Testis (tissue), 3 donors: ENCODE measurements around the gene F8. TPM values are rescaled to one million over a fixed set of nuclear protein-coding genes. Genes with fewer than 3 reads are reported as not detected.
"Not testable (repeated sequence)": the region's sequence is repeated elsewhere in the genome, so short reads cannot be mapped to it uniquely, and the experiment has no call there.

Experiments
- DNase-seq: peaks from one replicate; pipeline ENCODE4 v3.0.0-alpha.2; 2019
- H3K27ac ChIP-seq, 2 donors: fragments of 200-600 bp; sonication (generic); one replicate each; pipeline ENCODE4 v1.5.1; 2019
- H3K27me3 ChIP-seq: fragments of 200-600 bp; sonication (generic); one replicate; pipeline ENCODE4 v1.5.1; 2019
- H3K36me3 ChIP-seq: fragments of 200-600 bp; sonication (generic); one replicate; pipeline ENCODE4 v1.5.1; 2017; ENCODE audit warnings: low read depth; ENCODE audit errors: missing control alignments
- H3K4me1 ChIP-seq: fragments of 200-600 bp; sonication (generic); one replicate; pipeline ENCODE4 v1.5.1; 2019
- H3K4me3 ChIP-seq, 2 donors: fragments of 200-600 bp; sonication (generic); one replicate each; pipeline ENCODE4 v1.5.1; 2017 to 2019
- H3K9me3 ChIP-seq: fragments of 200-600 bp; sonication (generic); one replicate; pipeline ENCODE4 v1.5.1; 2017
- CTCF ChIP-seq, 3 experiments: fragments of 450-650 bp in 2 of 3; fragments of 200-600 bp in 1 of 3; sonication (generic) in 1 of 3; IDR thresholded peaks; one replicate each; pipeline ENCODE4 v1.5.1; 2016 to 2019; ENCODE audit warnings: antibody characterized with exemption in 3 of 3, mild to moderate bottlenecking in 2 of 3, moderate library complexity in 1 of 3
- POLR2A ChIP-seq: fragments of 450-650 bp; IDR thresholded peaks from one replicate; pipeline ENCODE4 v1.6.1; 2017; ENCODE audit warnings: antibody characterized with exemption, mild to moderate bottlenecking, moderate library complexity
- WGBS, 2 donors: methylation state at CpG; one replicate each; pipeline ENCODE4 v1.1.5; 2018; 5-methylcytosine and 5-hydroxymethylcytosine counted together
- intact Hi-C: fragments of 100-400 bp; cut with DNase I; formaldehyde crosslinking; loops from one replicate; pipeline ENCODE4 v1.15.1; 2023; ENCODE audit warnings: low total_unique reads
- polyA plus RNA-seq: library from polyadenylated mRNA; stranded (reverse); fragments of 350-450 nt; fragmentation: Illumina TruSeq; extraction: RNeasy Lipid Tissue Mini Kit (QIAGEN cat#74804); gene quantifications from one replicate; pipeline ENCODE4 v1.2.3, GENCODE V29; 2014; ENCODE audit warnings: low read depth, low replicate concordance; ENCODE audit not compliant: insufficient read depth
- total RNA-seq, 2 donors: library from RNA; depleted of rRNA; stranded (reverse); fragments of >200 nt; gene quantifications; one replicate each; pipeline ENCODE4 v1.2.3, GENCODE V29; 2016

Gene F8
- total and polyA plus RNA-seq, 3 donors from 2014 or later: 18.0 to 35.2 (median 25.0) TPM

- Histone ChIP-seq H3K4me1 (no peaks in the 10 kb centered on the region), H3K27me3 (no peaks in the 10 kb centered on the region), H3K27ac (no peak overlapping the region), H3K4me3 (no peak overlapping the region), H3K9me3 (no peaks in the 10 kb centered on the region), H3K36me3 (no peaks in the 10 kb centered on the region)
- DNase-seq: no peak
- TF ChIP-seq CTCF (IDR thresholded peaks at IDR 0.05): no peak
- TF ChIP-seq POLR2A: no peak
- 63 to 77% methylated on average over 10 to 11 of the region's 11 CpGs for WGBS, 2 donors
- intact Hi-C loops: no loop called here
These were observed 203.4 kb downstream of the F8 start for GRCh38 chrX:154818916-154819770.

GRCh38 chrX:154817048-154817618 lies 205.4 kb downstream of the F8 start:
- H3K27ac ChIP-seq, intact Hi-C loops, H3K4me1 ChIP-seq, H3K9me3 ChIP-seq, H3K27me3 ChIP-seq, DNase-seq, H3K4me3 ChIP-seq, H3K36me3 ChIP-seq: not testable (repeated sequence)
- 65 to 89% methylated on average over 15 to 17 of the region's 19 CpGs for whole genome bisulfite sequencing, 2 donors

GRCh38 chrX:154816326-154816898 lies 206.1 kb downstream of the F8 start:
- H3K4me1 ChIP-seq, intact Hi-C loops, H3K9me3 ChIP-seq, H3K27me3 ChIP-seq, H3K4me3 ChIP-seq, H3K27ac ChIP-seq, H3K36me3 ChIP-seq, DNase-seq: not testable (repeated sequence)
- 72 to 90% methylated on average over 4 of the region's 4 CpGs for WGBS, 2 donors

GRCh38 chrX:154815274-154815818 lies 207.2 kb downstream of the F8 start:
- intact Hi-C loops: no loop called here
- no peaks in the 10 kb centered on the region for H3K27me3 ChIP-seq
- H3K27ac ChIP-seq: no peak overlapping the region
- TF ChIP-seq CTCF (IDR thresholded peaks at IDR 0.05) (no peak), POLR2A (no peak)
- WGBS, 2 donors: 48% methylated on average over 5 of the region's 5 CpGs
- H3K9me3 ChIP-seq: no peaks in the 10 kb centered on the region
- H3K4me3 ChIP-seq: no peak overlapping the region
- H3K4me1 ChIP-seq: no peaks in the 10 kb centered on the region
- no peaks in the 10 kb centered on the region for H3K36me3 ChIP-seq
- no peak for DNase-seq

- intact Hi-C loops: no loop called here
- TF ChIP-seq POLR2A (no peak), CTCF (IDR thresholded peaks at IDR 0.05) (no peak)
These were observed 208.7 kb downstream of the F8 start for GRCh38 chrX:154813801-154814200.

More at GRCh38 chrX:154813801-154814200, 208.7 kb downstream of the F8 start:
- Histone ChIP-seq H3K27ac (no peak overlapping the region), H3K36me3 (no peaks in the 10 kb centered on the region), H3K27me3 (no peaks in the 10 kb centered on the region), H3K9me3 (no peaks in the 10 kb centered on the region), H3K4me3 (no peak overlapping the region), H3K4me1 (no peaks in the 10 kb centered on the region)
- DNase-seq: no peak
- WGBS, 2 donors: 71 to 80% methylated on average over 1 of the region's 1 CpG
